H9 (cell line): ENCODE measurements around the gene TBCEL. TPM values are rescaled to one million over a fixed set of nuclear protein-coding genes. Genes with fewer than 3 reads are reported as not detected.

Experiments used
- DNase-seq: peaks from one replicate; pipeline ENCODE4 v3.0.0-alpha.2; 2017
- H2AFZ ChIP-seq: one replicate; pipeline ENCODE4 v1.6.1; 2013; ENCODE audit warnings: mild to moderate bottlenecking, low read length, control low read depth, moderate library complexity
- H2AK5ac ChIP-seq: 2 replicates; pipeline ENCODE4 v1.6.1; 2013; ENCODE audit warnings: low read length, control low read depth, mixed read lengths; ENCODE audit not compliant: insufficient read length
- H2BK120ac ChIP-seq: one replicate; pipeline ENCODE4 v1.6.1; 2013; ENCODE audit warnings: low read depth, mild to moderate bottlenecking, low read length, control low read depth, inconsistent platforms; ENCODE audit not compliant: poor library complexity, severe bottlenecking
- H2BK12ac ChIP-seq: 2 replicates; pipeline ENCODE4 v1.6.1; 2013; ENCODE audit warnings: low read length, control low read depth, mixed read lengths, low read depth; ENCODE audit not compliant: insufficient read length
- H2BK15ac ChIP-seq: 2 replicates; pipeline ENCODE4 v1.6.1; 2013; ENCODE audit warnings: low read depth, low read length, control low read depth
- H2BK20ac ChIP-seq: one replicate; pipeline ENCODE4 v1.6.1; 2013; ENCODE audit warnings: low read depth, mild to moderate bottlenecking, low read length, control low read depth, inconsistent platforms; ENCODE audit not compliant: poor library complexity, severe bottlenecking
- H2BK5ac ChIP-seq: 2 replicates; pipeline ENCODE4 v1.6.1; 2013; ENCODE audit warnings: low read length, control low read depth, mixed read lengths; ENCODE audit not compliant: insufficient read length
- H3K14ac ChIP-seq: 2 replicates; pipeline ENCODE4 v1.6.1; 2013; ENCODE audit warnings: low read length, control low read depth; ENCODE audit not compliant: insufficient read depth
- H3K18ac ChIP-seq: 2 replicates; pipeline ENCODE4 v1.6.1; 2013; ENCODE audit warnings: low read depth, mild to moderate bottlenecking, mixed read lengths, low read length, control low read depth; ENCODE audit not compliant: insufficient read length
- H3K23ac ChIP-seq: 2 replicates; pipeline ENCODE4 v1.6.1; 2013; ENCODE audit warnings: low read length, control low read depth, mixed read lengths, low read depth; ENCODE audit not compliant: insufficient read length
- H3K23me2 ChIP-seq: 2 replicates; pipeline ENCODE4 v1.6.1; 2013; ENCODE audit warnings: low read depth, mild to moderate bottlenecking, mixed read lengths, low read length, control low read depth; ENCODE audit not compliant: insufficient read length, poor library complexity, severe bottlenecking
- H3K27ac ChIP-seq: 2 replicates; pipeline ENCODE4 v1.5.1; 2013; ENCODE audit warnings: low read length, control low read depth, mixed read lengths, low read depth; ENCODE audit not compliant: insufficient read length
- H3K27me3 ChIP-seq: 2 replicates; pipeline ENCODE4 v1.6.1; 2013; ENCODE audit warnings: low read length, control low read depth, inconsistent platforms; ENCODE audit not compliant: insufficient read depth
- H3K4ac ChIP-seq: 2 replicates; pipeline ENCODE4 v1.6.1; 2013; ENCODE audit warnings: low read depth, mild to moderate bottlenecking, control low read depth, inconsistent platforms, low read length, moderate library complexity
- H3K4me1 ChIP-seq: 2 replicates; pipeline ENCODE4 v1.6.1; 2013; ENCODE audit warnings: low read length, control low read depth, inconsistent platforms; ENCODE audit not compliant: insufficient read depth
- H3K4me2 ChIP-seq: 2 replicates; pipeline ENCODE4 v1.6.1; 2013; ENCODE audit warnings: low read length, control low read depth, mixed read lengths; ENCODE audit not compliant: insufficient read length, insufficient read depth
- H3K56ac ChIP-seq: 2 replicates; pipeline ENCODE4 v1.6.1; 2013; ENCODE audit warnings: low read depth, mild to moderate bottlenecking, mixed read lengths, low read length, control low read depth; ENCODE audit not compliant: insufficient read length
- H3K79me1 ChIP-seq: 2 replicates; pipeline ENCODE4 v1.6.1; 2013; ENCODE audit warnings: low read depth, mild to moderate bottlenecking, moderate library complexity, low read length, control low read depth, inconsistent platforms; ENCODE audit not compliant: insufficient read depth, poor library complexity, severe bottlenecking
- H3K79me2 ChIP-seq: 2 replicates; pipeline ENCODE4 v1.6.1; 2013; ENCODE audit warnings: low read length, control low read depth, inconsistent platforms; ENCODE audit not compliant: insufficient read depth
- H3K9ac ChIP-seq: 2 replicates; pipeline ENCODE4 v1.6.1; 2013; ENCODE audit warnings: low read length, control low read depth, mixed read lengths; ENCODE audit not compliant: insufficient read length; ENCODE audit errors: extremely low read depth
- H3K9me3 ChIP-seq: one replicate; pipeline ENCODE4 v1.6.1; 2013; ENCODE audit warnings: low read depth, low read length, inconsistent platforms; ENCODE audit not compliant: control insufficient read depth
- H3T11ph ChIP-seq: one replicate; pipeline ENCODE4 v1.6.1; 2013; ENCODE audit warnings: mild to moderate bottlenecking, low read length, control low read depth, inconsistent platforms
- H4K20me1 ChIP-seq: one replicate; pipeline ENCODE4 v1.6.1; 2013; ENCODE audit not compliant: control insufficient read depth, insufficient read length, insufficient read depth
- H4K5ac ChIP-seq: 2 replicates; pipeline ENCODE4 v1.6.1; 2013; ENCODE audit warnings: low read depth, mild to moderate bottlenecking, mixed read lengths, low read length, control low read depth; ENCODE audit not compliant: insufficient read length
- H4K8ac ChIP-seq: replicated peaks from 2 replicates; pipeline ENCODE4 v1.6.1; 2013; ENCODE audit warnings: low read length, control low read depth, mixed read lengths, low read depth; ENCODE audit not compliant: insufficient read length
- H4K91ac ChIP-seq: 2 replicates; pipeline ENCODE4 v1.6.1; 2013; ENCODE audit warnings: low read depth, mild to moderate bottlenecking, moderate library complexity, mixed read lengths, low read length, control low read depth; ENCODE audit not compliant: insufficient read length
- H3K27ac Mint-ChIP-seq, 3 experiments: 2 replicates in 2 of 3; 3 replicates in 1 of 3; pipeline ENCODE4 v1.8.0; 2020 to 2021; ENCODE audit warnings: mixed read lengths in 3 of 3, mild to moderate bottlenecking in 1 of 3, moderate library complexity in 1 of 3
- H3K27me3 Mint-ChIP-seq: 2 replicates; pipeline ENCODE4 v1.8.0; 2021; ENCODE audit warnings: low read depth, mild to moderate bottlenecking, moderate library complexity, mixed read lengths
- H3K36me3 Mint-ChIP-seq, 3 experiments: 2 replicates in 2 of 3; 3 replicates in 1 of 3; pipeline ENCODE4 v1.8.0; 2020 to 2021; ENCODE audit warnings: low read depth in 3 of 3, mixed read lengths in 3 of 3; ENCODE audit not compliant: insufficient read depth in 1 of 3
- H3K4me1 Mint-ChIP-seq, 2 experiments: 2 replicates each; pipeline ENCODE4 v1.8.0; 2020; ENCODE audit warnings: mixed read lengths in 2 of 2
- H3K4me3 Mint-ChIP-seq, 2 experiments: 2 replicates in 1 of 2; 3 replicates in 1 of 2; pipeline ENCODE4 v1.8.0; 2020 to 2021; ENCODE audit warnings: mild to moderate bottlenecking in 2 of 2, mixed read lengths in 2 of 2, moderate library complexity in 1 of 2
- H3K9me3 Mint-ChIP-seq, 2 experiments: 2 replicates in 1 of 2; 3 replicates in 1 of 2; pipeline ENCODE4 v1.8.0; 2020; ENCODE audit warnings: mild to moderate bottlenecking in 2 of 2, mixed read lengths in 2 of 2, moderate library complexity in 1 of 2
- WGBS: extraction: QIAGEN DNeasy Blood & Tissue Kit; methylation state at CpG from one replicate; pipeline ENCODE4 v1.1.7; 2013; ENCODE audit warnings: missing lambda C conversion rate, low lambda C conversion rate, mixed read lengths; ENCODE audit not compliant: insufficient read length; ENCODE audit errors: extremely low coverage; 5-methylcytosine and 5-hydroxymethylcytosine counted together
- total RNA-seq: library from RNA; stranded (reverse); gene quantifications from 2 replicates; pipeline ENCODE4 v1.2.1, GENCODE V29; 2021
- TF ChIP-seq, protein P1 (sequence below): fragments of 200-600 bp; sonication (generic); conservative IDR thresholded peaks from 3 replicates; pipeline ENCODE4 v1.8.0; 2021; ENCODE audit warnings: antibody characterized with exemption, mild to moderate bottlenecking

The TBCEL gene
- total RNA-seq, 1 experiment from 2014 or later = 17.3 TPM

DNA sequence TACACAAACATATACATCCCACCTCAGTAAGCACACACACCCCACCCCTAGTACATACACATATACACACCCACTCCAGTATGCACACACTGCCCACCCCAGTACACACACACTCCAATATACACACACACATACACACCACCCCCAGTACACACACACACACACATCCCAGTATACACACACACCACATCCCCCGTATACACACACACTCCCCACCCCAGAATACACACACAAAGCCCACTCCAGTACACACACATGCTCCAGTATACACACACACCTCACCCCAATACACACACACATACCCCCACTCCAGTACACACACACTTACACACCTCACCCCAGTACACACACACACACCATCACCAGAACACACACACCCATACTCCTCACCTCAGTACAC, 84.5 kb downstream of the TBCEL start:
- no peak overlapping the region for H3K9ac ChIP-seq
- H3K23ac ChIP-seq = no peak overlapping the region
- H4K5ac ChIP-seq = no peak overlapping the region
- no peak overlapping the region for H2BK15ac ChIP-seq
- H3K79me1 ChIP-seq = no peaks in the 10 kb centered on the region
- no peak overlapping the region for H4K8ac ChIP-seq
- no peak overlapping the region; the same call in 1 of the 2 replicates for H3K14ac ChIP-seq
- H2BK20ac ChIP-seq = no peak overlapping the region
- Mint-ChIP-seq H3K9me3 (no peaks in the 10 kb centered on the region), H3K27ac (no peak overlapping the region), H3K4me3 (no peak overlapping the region), H3K4me1 (peaks cover 10 to 22% of the 10 kb centered on the region in 2 experiments), H3K27me3 (peaks cover 11% of the 10 kb centered on the region; the same call in 1 of the 2 replicates), H3K36me3 (no peaks in the 10 kb centered on the region)
- no peak overlapping the region for H2AK5ac ChIP-seq
- TF ChIP-seq, protein P1, sequence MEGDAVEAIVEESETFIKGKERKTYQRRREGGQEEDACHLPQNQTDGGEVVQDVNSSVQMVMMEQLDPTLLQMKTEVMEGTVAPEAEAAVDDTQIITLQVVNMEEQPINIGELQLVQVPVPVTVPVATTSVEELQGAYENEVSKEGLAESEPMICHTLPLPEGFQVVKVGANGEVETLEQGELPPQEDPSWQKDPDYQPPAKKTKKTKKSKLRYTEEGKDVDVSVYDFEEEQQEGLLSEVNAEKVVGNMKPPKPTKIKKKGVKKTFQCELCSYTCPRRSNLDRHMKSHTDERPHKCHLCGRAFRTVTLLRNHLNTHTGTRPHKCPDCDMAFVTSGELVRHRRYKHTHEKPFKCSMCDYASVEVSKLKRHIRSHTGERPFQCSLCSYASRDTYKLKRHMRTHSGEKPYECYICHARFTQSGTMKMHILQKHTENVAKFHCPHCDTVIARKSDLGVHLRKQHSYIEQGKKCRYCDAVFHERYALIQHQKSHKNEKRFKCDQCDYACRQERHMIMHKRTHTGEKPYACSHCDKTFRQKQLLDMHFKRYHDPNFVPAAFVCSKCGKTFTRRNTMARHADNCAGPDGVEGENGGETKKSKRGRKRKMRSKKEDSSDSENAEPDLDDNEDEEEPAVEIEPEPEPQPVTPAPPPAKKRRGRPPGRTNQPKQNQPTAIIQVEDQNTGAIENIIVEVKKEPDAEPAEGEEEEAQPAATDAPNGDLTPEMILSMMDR = no peak
- H3T11ph ChIP-seq = no peak overlapping the region
- H3K4ac ChIP-seq = no peak overlapping the region
- H3K18ac ChIP-seq = no peak overlapping the region
- no peak overlapping the region for H2BK5ac ChIP-seq
- H3K9me3 ChIP-seq = no peaks in the 10 kb centered on the region
- DNase-seq = no peak
- H3K27me3 ChIP-seq = no peaks in the 10 kb centered on the region
- no peak overlapping the region for H3K56ac ChIP-seq
- no peaks in the 10 kb centered on the region for H3K79me2 ChIP-seq
- no peak overlapping the region for H4K91ac ChIP-seq
- no peaks in the 10 kb centered on the region for H3K23me2 ChIP-seq
- no peak overlapping the region for H2BK12ac ChIP-seq
- 0 out of 2 replicates have a peak, but pooled peaks cover 2% of the 10 kb centered on the region for H3K4me1 ChIP-seq
- no peak overlapping the region for H2BK120ac ChIP-seq
- no peaks in the 10 kb centered on the region for H4K20me1 ChIP-seq
- no peak overlapping the region for H3K4me2 ChIP-seq
- no peak overlapping the region for H2AFZ ChIP-seq
- WGBS = 100% methylated on average over 1 of the region's 1 CpG
- H3K27ac ChIP-seq = no peak overlapping the region
